SK-N-SH (cell line): ENCODE data around the gene HBP1. TPM values are rescaled to one million over a fixed set of nuclear protein-coding genes. Genes with fewer than 3 reads are reported as not detected.

Experiments
- CTCF ChIA-PET: fragments of 300-600, 350-600 bp; formaldehyde crosslinking; extraction: SDS; loops from one replicate; lab custom pipeline; 2021; lab: Yijun Ruan, JAX
- POLR2A ChIA-PET: fragments of 350-600 bp; sonication (Branson Sonifier 250); formaldehyde crosslinking; extraction: SDS; loops from one replicate; lab custom pipeline; 2020; ENCODE audit warnings: antibody characterized with exemption, inconsistent platforms; lab: Yijun Ruan, JAX
- DNase-seq: peaks from one replicate; pipeline ENCODE4 v3.0.0; 2012
- H2AFZ ChIP-seq: fragments of 200-600 bp; sonication (generic); 2 replicates; pipeline ENCODE4 v1.8.1; 2016; ENCODE audit warnings: antibody characterized with exemption, mild to moderate bottlenecking, low read depth
- H3F3A ChIP-seq: fragments of 200-600 bp; sonication (generic); replicated peaks from 2 replicates; pipeline ENCODE3; 2016; ENCODE audit warnings: antibody characterized with exemption, mild to moderate bottlenecking; ENCODE audit not compliant: insufficient read depth
- H3K27ac ChIP-seq, 2 experiments: fragments of 200-500 bp in 1 of 2; fragments of 200-600 bp in 1 of 2; sonication (Bioruptor generic) in 1 of 2; sonication (generic), shearing (Covaris generic) in 1 of 2; 2 replicates each; pipeline versions ENCODE4 v1.5.1 to v1.6.1; 2014 to 2016; ENCODE audit warnings: low read depth in 2 of 2, inconsistent platforms in 1 of 2, low read length in 1 of 2, mild to moderate bottlenecking in 1 of 2, mixed read lengths in 1 of 2
- H3K27me3 ChIP-seq: fragments of 200-600 bp; sonication (generic), shearing (Covaris generic); 2 replicates; pipeline ENCODE4 v1.6.1; 2016; ENCODE audit warnings: mixed run types; ENCODE audit not compliant: insufficient read depth
- H3K36me3 ChIP-seq, 2 experiments: fragments of 200-500 bp in 1 of 2; fragments of 200-600 bp in 1 of 2; sonication (Bioruptor generic) in 1 of 2; sonication (generic) in 1 of 2; replicated peaks in 1 of 2; 2 replicates each; pipeline versions ENCODE3 to v1.5.1; 2014 to 2016; ENCODE audit warnings: low read length in 1 of 2, mild to moderate bottlenecking in 1 of 2; ENCODE audit not compliant: insufficient read depth in 2 of 2, control insufficient read depth in 1 of 2
- H3K4me1 ChIP-seq, 2 experiments: fragments of 200-500 bp in 1 of 2; fragments of 200-600 bp in 1 of 2; sonication (Bioruptor generic) in 1 of 2; sonication (generic), shearing (Covaris generic) in 1 of 2; 2 replicates each; pipeline versions ENCODE4 v1.5.1 to v1.6.1; 2014 to 2016; ENCODE audit warnings: low read depth in 1 of 2, low read length in 1 of 2, mixed run types in 1 of 2; ENCODE audit not compliant: insufficient read depth in 2 of 2, control insufficient read depth in 1 of 2
- H3K4me2 ChIP-seq: fragments of 200-600 bp; sonication (generic), shearing (Covaris generic); 2 replicates; pipeline ENCODE4 v1.6.1; 2017; ENCODE audit warnings: mixed run types
- H3K4me3 ChIP-seq, 2 experiments: fragments of 200-500 bp in 1 of 2; fragments of 200-600 bp in 1 of 2; sonication (Bioruptor generic) in 1 of 2; sonication (generic), shearing (Covaris generic) in 1 of 2; 2 replicates each; pipeline versions ENCODE4 v1.5.1 to v1.8.1; 2014 to 2016; ENCODE audit warnings: low read depth in 2 of 2, inconsistent platforms in 1 of 2, low read length in 1 of 2, mild to moderate bottlenecking in 1 of 2, mixed read lengths in 1 of 2, moderate library complexity in 1 of 2
- H3K79me2 ChIP-seq: fragments of 200-600 bp; sonication (generic); 2 replicates; pipeline ENCODE4 v1.8.1; 2017; ENCODE audit warnings: mild to moderate bottlenecking; ENCODE audit not compliant: insufficient read depth
- H3K9ac ChIP-seq: fragments of 200-600 bp; sonication (generic); 2 replicates; pipeline ENCODE4 v1.6.1; 2017; ENCODE audit warnings: mixed run types
- H3K9me2 ChIP-seq: fragments of 200-600 bp; sonication (generic); 2 replicates; pipeline ENCODE4 v1.6.1; 2017; ENCODE audit warnings: mixed run types
- H3K9me3 ChIP-seq: fragments of 200-600 bp; sonication (generic); 2 replicates; pipeline ENCODE4 v1.6.1; 2017; ENCODE audit warnings: mixed run types, mild to moderate bottlenecking, moderate library complexity
- H4K20me1 ChIP-seq: fragments of 200-600 bp; sonication (generic); 2 replicates; pipeline ENCODE4 v1.6.1; 2017; ENCODE audit warnings: mild to moderate bottlenecking, mixed run types; ENCODE audit not compliant: insufficient read depth
- FOSL2 ChIP-seq: IDR thresholded peaks from 2 replicates; pipeline ENCODE4 v1.4.0; 2012; ENCODE audit warnings: low read depth, mild to moderate bottlenecking, moderate library complexity, borderline replicate concordance
- FOXM1 ChIP-seq: IDR thresholded peaks from 2 replicates; pipeline ENCODE4 v1.4.0; 2012; ENCODE audit warnings: low read depth, mild to moderate bottlenecking
- JUND ChIP-seq: IDR thresholded peaks from 2 replicates; pipeline ENCODE4 v1.4.0; 2012
- MEF2A ChIP-seq: IDR thresholded peaks from 2 replicates; pipeline ENCODE4 v1.4.0; 2012; ENCODE audit warnings: low read depth, borderline replicate concordance
- NFIC ChIP-seq: IDR thresholded peaks from 2 replicates; pipeline ENCODE4 v1.4.0; 2012; ENCODE audit warnings: borderline replicate concordance
- NRF1 ChIP-seq: IDR thresholded peaks from 2 replicates; pipeline ENCODE4 v1.6.1; 2012; ENCODE audit warnings: low read depth, mild to moderate bottlenecking, low read length
- RAD21 ChIP-seq: IDR thresholded peaks from 2 replicates; pipeline ENCODE4 v1.6.1; 2012; ENCODE audit warnings: mild to moderate bottlenecking, low read length
- SMC3 ChIP-seq: IDR thresholded peaks from 2 replicates; pipeline ENCODE4 v1.6.1; 2012; ENCODE audit warnings: low read depth, low read length, improper control_type of control experiment
- TAF1 ChIP-seq: IDR thresholded peaks from 2 replicates; pipeline ENCODE4 v1.6.1; 2012; ENCODE audit warnings: low read depth, mild to moderate bottlenecking, low read length, moderate library complexity, borderline replicate concordance
- TCF12 ChIP-seq: IDR thresholded peaks from 2 replicates; pipeline ENCODE4 v1.4.0; 2012
- TEAD4 ChIP-seq: IDR thresholded peaks from 2 replicates; pipeline ENCODE4 v1.4.0; 2012; ENCODE audit warnings: mild to moderate bottlenecking, borderline replicate concordance; ENCODE audit not compliant: insufficient read depth
- ZBTB33 ChIP-seq: IDR thresholded peaks from 2 replicates; pipeline ENCODE4 v1.4.0; 2012; ENCODE audit warnings: low read depth, borderline replicate concordance
- WGBS: methylation state at CpG from one replicate; pipeline ENCODE4 v1.1.6; 2017; ENCODE audit warnings: low lambda C conversion rate; 5-methylcytosine and 5-hydroxymethylcytosine counted together
- polyA plus RNA-seq, 3 experiments: library from polyadenylated mRNA; depleted of rRNA; stranded (reverse); fragments of >200 nt; gene quantifications; 2 replicates each; pipeline ENCODE4 v1.2.3, GENCODE V29; 2012
- TF ChIP-seq, protein P1 (sequence below): fragments of 200-600 bp; sonication (generic); IDR thresholded peaks from 2 replicates; pipeline ENCODE4 v1.6.1; 2017; ENCODE audit warnings: antibody characterized with exemption, mild to moderate bottlenecking, moderate library complexity

The HBP1 gene
- polyA plus RNA-seq, 1 of the 3 experiments (the other 2 are of a cell fraction): 27.2 TPM

DNA sequence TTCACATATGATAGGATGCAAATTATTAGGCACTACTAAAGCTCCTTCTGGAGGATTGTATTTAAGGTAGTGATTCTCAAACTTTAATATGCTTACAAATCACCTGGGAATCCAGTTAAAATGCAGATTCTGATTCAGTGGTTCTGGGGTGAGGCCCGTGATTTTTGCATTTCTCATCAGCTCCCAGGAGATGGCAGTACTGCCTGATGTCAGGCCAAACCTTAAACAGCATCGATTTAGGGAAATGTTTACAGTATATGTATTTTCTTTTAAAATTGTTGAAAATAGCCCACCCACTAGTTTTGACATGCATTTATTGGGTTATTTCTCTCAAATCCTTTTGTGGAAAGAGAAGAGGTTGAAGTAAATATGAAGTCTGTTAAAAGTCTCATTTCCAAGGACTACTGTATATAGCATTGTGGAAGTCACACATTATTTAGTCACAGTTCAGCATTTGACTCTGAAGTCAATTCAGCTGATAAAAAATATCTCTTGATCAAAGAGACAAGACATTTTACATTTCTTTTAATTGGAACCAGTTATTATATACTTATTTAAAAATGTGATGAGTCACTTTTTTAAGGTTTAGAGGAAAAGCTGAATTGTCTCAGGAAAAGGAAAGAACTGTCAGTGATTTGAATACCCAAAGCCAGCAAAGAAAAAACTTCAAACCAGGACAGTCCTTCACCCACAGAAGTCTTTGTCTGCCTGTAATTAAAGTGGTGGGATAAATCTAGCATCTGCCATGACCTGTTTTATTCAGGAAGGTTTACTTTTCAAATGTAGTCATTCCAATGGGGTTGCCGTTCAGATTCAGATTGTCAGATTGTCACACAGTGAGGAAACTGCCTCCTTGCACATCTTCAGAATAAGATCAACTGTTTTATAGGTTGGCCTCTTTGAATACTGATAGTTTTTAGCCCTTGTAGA is 21.1 kb upstream of the HBP1 start:
- H2AFZ ChIP-seq: peak overlapping the region; percentile 49; the same call in 1 of the 2 replicates
- peak; percentile 51 for DNase-seq

DNA sequence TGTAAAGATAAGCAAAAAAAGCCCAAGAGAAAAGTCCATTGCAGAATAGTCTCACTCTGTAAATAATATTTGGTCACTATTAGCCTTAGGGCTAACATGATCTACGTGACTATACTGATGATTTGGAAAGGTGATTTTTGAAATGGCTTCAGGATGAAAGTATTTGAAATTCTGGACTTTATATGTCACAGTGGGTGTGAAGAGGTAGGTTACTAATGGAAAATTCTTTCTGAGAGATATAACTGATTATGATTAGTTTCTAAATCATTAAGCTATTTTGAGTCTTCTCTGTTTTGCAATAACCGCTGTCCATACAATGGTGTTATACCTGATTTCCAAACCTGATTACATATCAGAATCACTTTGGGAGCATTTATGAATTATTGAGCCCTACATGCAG is 20.1 kb upstream of the HBP1 start:
- no peak overlapping the region for H2AFZ ChIP-seq
- no peak for DNase-seq
- 94% methylated on average over 2 of the region's 2 CpGs for whole genome bisulfite sequencing
- no peaks in the 10 kb centered on the region for H4K20me1 ChIP-seq
- peaks cover 0 to 14% of the 10 kb centered on the region in 2 experiments for H3K36me3 ChIP-seq
- H3K4me1 ChIP-seq: peaks cover 0 to 6% of the 10 kb centered on the region in 2 experiments; a peak in 2 of 4 replicates
- no peaks in the 10 kb centered on the region for H3K79me2 ChIP-seq
- no peaks in the 10 kb centered on the region for H3K9me2 ChIP-seq
- CTCF ChIA-PET: interaction anchor here (0.6 to 8.9 kb wide), 33 partner anchors 10 to 972 kb away, joined by 3 to 171 read pairs (median 4); partner anchors contain the start of genes CCDC71L, HBP1 and PIK3CG
- H3K9ac ChIP-seq: no peak overlapping the region
- H3F3A ChIP-seq: peaks cover 31% of the 10 kb centered on the region
- no peaks in the 10 kb centered on the region for H3K9me3 ChIP-seq
- peak overlapping the region in 1 of 2 experiments; percentile 60; a peak in 2 of 4 replicates for H3K27ac ChIP-seq
- no peak for TF ChIP-seq TAF1
- no peak for TF ChIP-seq MEF2A
- TF ChIP-seq NFIC: no peak
- TF ChIP-seq SMC3: no peak
- no peak for TF ChIP-seq FOSL2
- no peak for TF ChIP-seq TEAD4
- TF ChIP-seq, protein P1, sequence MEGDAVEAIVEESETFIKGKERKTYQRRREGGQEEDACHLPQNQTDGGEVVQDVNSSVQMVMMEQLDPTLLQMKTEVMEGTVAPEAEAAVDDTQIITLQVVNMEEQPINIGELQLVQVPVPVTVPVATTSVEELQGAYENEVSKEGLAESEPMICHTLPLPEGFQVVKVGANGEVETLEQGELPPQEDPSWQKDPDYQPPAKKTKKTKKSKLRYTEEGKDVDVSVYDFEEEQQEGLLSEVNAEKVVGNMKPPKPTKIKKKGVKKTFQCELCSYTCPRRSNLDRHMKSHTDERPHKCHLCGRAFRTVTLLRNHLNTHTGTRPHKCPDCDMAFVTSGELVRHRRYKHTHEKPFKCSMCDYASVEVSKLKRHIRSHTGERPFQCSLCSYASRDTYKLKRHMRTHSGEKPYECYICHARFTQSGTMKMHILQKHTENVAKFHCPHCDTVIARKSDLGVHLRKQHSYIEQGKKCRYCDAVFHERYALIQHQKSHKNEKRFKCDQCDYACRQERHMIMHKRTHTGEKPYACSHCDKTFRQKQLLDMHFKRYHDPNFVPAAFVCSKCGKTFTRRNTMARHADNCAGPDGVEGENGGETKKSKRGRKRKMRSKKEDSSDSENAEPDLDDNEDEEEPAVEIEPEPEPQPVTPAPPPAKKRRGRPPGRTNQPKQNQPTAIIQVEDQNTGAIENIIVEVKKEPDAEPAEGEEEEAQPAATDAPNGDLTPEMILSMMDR: no peak
- TF ChIP-seq ZBTB33: no peak
- H3K4me2 ChIP-seq: no peak overlapping the region
- H3K27me3 ChIP-seq: no peaks in the 10 kb centered on the region
- H3K4me3 ChIP-seq: no peak overlapping the region
- POLR2A ChIA-PET: interaction anchor here (0.7 kb wide), 1 partner anchor 432 kb away, joined by 3 read pairs; no protein-coding TSS in a partner anchor

More for the DNA sequence above, 21.1 kb upstream of the HBP1 start:
- POLR2A ChIA-PET: interaction anchor here (1.0 kb wide), 1 partner anchor 20 kb away, joined by 3 read pairs; the partner anchor contains the start of gene HBP1
- CTCF ChIA-PET: interaction anchor here (0.6 to 8.9 kb wide), 84 partner anchors 9 to 971 kb away, joined by 3 to 171 read pairs (median 4); partner anchors contain the start of genes CCDC71L, HBP1, PIK3CG and PRKAR2B
- Histone ChIP-seq H3K27me3 (no peaks in the 10 kb centered on the region), H3K79me2 (no peaks in the 10 kb centered on the region), H3K9me2 (no peaks in the 10 kb centered on the region), H3K27ac (peak overlapping the region; percentile 51 to 60; a peak in 3 of 4 replicates), H3K9ac (peak overlapping the region; percentile 9; the same call in 1 of the 2 replicates), H3F3A (peaks cover 31% of the 10 kb centered on the region), H3K4me1 (peaks cover 0 to 6% of the 10 kb centered on the region in 2 experiments; a peak in 2 of 4 replicates), H3K4me3 (peak overlapping the region in 1 of 2 experiments; percentile 1; a peak in 1 of 4 replicates), H4K20me1 (no peaks in the 10 kb centered on the region), H3K4me2 (peak overlapping the region; percentile 45), H3K36me3 (peaks cover 0 to 7% of the 10 kb centered on the region in 2 experiments), H3K9me3 (no peaks in the 10 kb centered on the region)
- WGBS: 23% methylated on average over 3 of the region's 3 CpGs
- peak; percentile 76 for TF ChIP-seq SMC3
- peak; percentile 39; the same call in 1 of the 2 replicates for TF ChIP-seq JUND
- no peak for TF ChIP-seq NRF1
- no peak for TF ChIP-seq MEF2A
- TF ChIP-seq FOXM1: 0 out of 2 replicates have a peak, but pooled peaks have one; percentile 29
- TF ChIP-seq RAD21: peak; percentile 80
- TF ChIP-seq, protein P1: peak; percentile 95
- no peak for TF ChIP-seq NFIC
- TF ChIP-seq TCF12: peak; percentile 43; the same call in 1 of the 2 replicates
